Activated naive CD4-positive, alpha-beta T cell (primary cell): ENCODE results near the gene RABGEF1.

Experiments
- DNase-seq, 4 experiments: peaks; one replicate each; lab custom pipeline; 2025; lab: John Stamatoyannopoulos, UW

Gene RABGEF1

GRCh38 chr7:66847879-66848790 is 107.6 kb downstream of the RABGEF1 start:
- DNase-seq, result no peak

DNA sequence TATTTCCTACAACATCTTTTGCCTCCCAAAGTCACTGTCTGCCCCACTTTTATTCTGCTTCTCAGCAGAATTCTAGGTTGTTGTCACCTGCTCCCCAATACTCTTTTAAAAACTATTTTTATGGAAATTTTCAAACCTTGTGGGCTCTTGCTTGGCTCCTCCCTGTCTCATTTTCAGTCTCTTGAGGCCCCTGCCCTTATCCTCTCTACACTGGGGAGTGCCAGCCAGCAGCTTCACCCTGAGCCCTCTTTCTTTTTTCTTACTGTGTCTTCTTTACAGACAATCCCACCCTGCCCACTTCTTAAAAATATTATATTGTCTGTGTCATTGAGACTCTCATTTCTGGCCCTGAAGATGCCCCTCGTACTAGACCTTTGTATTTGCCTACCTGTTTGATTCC is 118.8 kb downstream of the RABGEF1 start:
- no peak for DNase-seq

- no peak for DNase-seq
Observed at GRCh38 chr7:66859794-66860645, 119.5 kb downstream of the RABGEF1 start.

- no peak for DNase-seq
Observed at GRCh38 chr7:66860767-66861166, 120.2 kb downstream of the RABGEF1 start.
